GM23338 (cell line): ENCODE data around the gene TGFBRAP1. TPM values are rescaled to one million over a fixed set of nuclear protein-coding genes. Genes with fewer than 3 reads are reported as not detected.

Experiments
- ATAC-seq: fragments of 200-7000 bp; cut with Tn5 transposase; 3 replicates; pipeline ENCODE4 v1.9.1; 2020
- DNase-seq: peaks from one replicate; pipeline ENCODE4 v3.0.0-alpha.2; 2015; ENCODE audit warnings: low spot score
- H2AFZ ChIP-seq: fragments of 200-600 bp; sonication (generic); 2 replicates; pipeline ENCODE4 v1.8.0; 2016; ENCODE audit warnings: antibody characterized with exemption, mild to moderate bottlenecking, moderate library complexity
- H3F3A ChIP-seq: fragments of 200-600 bp; sonication (generic); replicated peaks from 2 replicates; pipeline ENCODE4 v1.8.0; 2017; ENCODE audit warnings: antibody characterized with exemption, mixed run types, low read depth
- H3K27ac ChIP-seq: fragments of 200-600 bp; sonication (generic); 2 replicates; pipeline ENCODE4 v1.6.1; 2016; ENCODE audit warnings: low read depth
- H3K27me3 ChIP-seq: fragments of 200-600 bp; sonication (generic); 2 replicates; pipeline ENCODE4 v1.8.0; 2016; ENCODE audit warnings: mild to moderate bottlenecking, mixed run types, moderate library complexity; ENCODE audit not compliant: insufficient read depth
- H3K36me3 ChIP-seq: fragments of 200-600 bp; sonication (generic); 2 replicates; pipeline ENCODE4 v1.8.0; 2016; ENCODE audit warnings: mild to moderate bottlenecking; ENCODE audit not compliant: insufficient read depth
- H3K4me1 ChIP-seq: fragments of 200-600 bp; sonication (generic); 2 replicates; pipeline ENCODE4 v1.8.0; 2016; ENCODE audit warnings: mild to moderate bottlenecking, moderate library complexity; ENCODE audit not compliant: insufficient read depth
- H3K4me2 ChIP-seq: fragments of 200-600 bp; sonication (generic); 2 replicates; pipeline ENCODE4 v1.7.1; 2017; ENCODE audit warnings: mixed run types
- H3K4me3 ChIP-seq: fragments of 200-600 bp; sonication (generic); 2 replicates; pipeline ENCODE4 v1.6.1; 2016; ENCODE audit warnings: mixed run types
- H3K79me2 ChIP-seq: fragments of 200-600 bp; sonication (generic); replicated peaks from 2 replicates; pipeline ENCODE4 v1.8.0; 2017; ENCODE audit warnings: mild to moderate bottlenecking; ENCODE audit not compliant: insufficient read depth
- H3K9me2 ChIP-seq: fragments of 200-600 bp; sonication (generic); 2 replicates; pipeline ENCODE4 v1.8.0; 2017; ENCODE audit not compliant: insufficient read depth
- H4K20me1 ChIP-seq: fragments of 200-600 bp; sonication (generic); replicated peaks from 2 replicates; pipeline ENCODE4 v1.8.0; 2017; ENCODE audit warnings: mild to moderate bottlenecking; ENCODE audit not compliant: insufficient read depth
- H3K27ac Mint-ChIP-seq: 2 replicates; pipeline ENCODE4 v1.8.0; 2020; ENCODE audit warnings: inconsistent platforms, mild to moderate bottlenecking, moderate library complexity, mixed read lengths
- H3K27me3 Mint-ChIP-seq: 3 replicates; pipeline ENCODE4 v1.8.0; 2022; ENCODE audit warnings: low read depth, mild to moderate bottlenecking, moderate library complexity, mixed read lengths, inconsistent platforms; ENCODE audit not compliant: insufficient read depth, poor library complexity
- H3K36me3 Mint-ChIP-seq: 3 replicates; pipeline ENCODE4 v1.8.0; 2021; ENCODE audit warnings: low read depth, mild to moderate bottlenecking, inconsistent platforms, moderate library complexity, mixed read lengths
- H3K4me1 Mint-ChIP-seq: 3 replicates; pipeline ENCODE4 v1.8.0; 2020; ENCODE audit warnings: mild to moderate bottlenecking, inconsistent platforms, mixed read lengths
- H3K4me3 Mint-ChIP-seq: 3 replicates; pipeline ENCODE4 v1.8.0; 2021; ENCODE audit warnings: moderate library complexity, mild to moderate bottlenecking, inconsistent platforms, mixed read lengths
- H3K9me3 Mint-ChIP-seq: 3 replicates; pipeline ENCODE4 v1.8.0; 2020; ENCODE audit warnings: moderate library complexity, mild to moderate bottlenecking, inconsistent platforms, mixed read lengths
- CTCF ChIP-seq, 2 experiments: fragments of 200-600 bp in 1 of 2; sonication (generic) in 1 of 2; conservative IDR thresholded peaks; 2 replicates each; pipeline versions ENCODE4 v1.5.1 to v1.6.1; 2016 to 2017; ENCODE audit warnings: antibody characterized with exemption in 2 of 2, low read depth in 2 of 2, mild to moderate bottlenecking in 2 of 2, moderate library complexity in 1 of 2
- JUNB ChIP-seq: IDR thresholded peaks from one replicate; pipeline ENCODE4 v1.6.1; 2016; ENCODE audit warnings: antibody characterized with exemption; ENCODE audit not compliant: unreplicated experiment
- NANOG ChIP-seq: IDR thresholded peaks from 2 replicates; pipeline ENCODE4 v1.6.1; 2016; ENCODE audit warnings: antibody characterized with exemption, borderline replicate concordance
- POLR2AphosphoS5 ChIP-seq: IDR thresholded peaks from 2 replicates; pipeline ENCODE4 v1.6.1; 2016; ENCODE audit warnings: antibody characterized with exemption, low read depth
- REST ChIP-seq: IDR thresholded peaks from one replicate; pipeline ENCODE4 v1.6.1; 2018; ENCODE audit warnings: antibody characterized with exemption; ENCODE audit not compliant: unreplicated experiment
- STAT1 ChIP-seq: IDR thresholded peaks from one replicate; pipeline ENCODE4 v1.6.1; 2016; ENCODE audit warnings: antibody characterized with exemption; ENCODE audit not compliant: unreplicated experiment
- polyA plus RNA-seq: library from polyadenylated mRNA; unstranded; fragments of >200 nt; fragmentation: Nextera tagmentation; extraction: Ambion mirVana; gene quantifications from 2 replicates; pipeline ENCODE4 v1.2.1, GENCODE V29; 2016
- total RNA-seq: library from RNA; depleted of rRNA; stranded (reverse); fragments of >200 nt; shearing (Covaris generic); gene quantifications from 2 replicates; pipeline ENCODE4 v1.2.3, GENCODE V29; 2014

Gene TGFBRAP1
- total and polyA plus RNA-seq, 2 experiments from 2014 or later, result 6.3 to 23.5 TPM

GRCh38 chr2:105307146-105307545, 22.4 kb downstream of the TGFBRAP1 start (continued):
- TF ChIP-seq POLR2AphosphoS5 (no peak), JUNB (no peak), NANOG (no peak), REST (no peak), STAT1 (no peak)

DNA sequence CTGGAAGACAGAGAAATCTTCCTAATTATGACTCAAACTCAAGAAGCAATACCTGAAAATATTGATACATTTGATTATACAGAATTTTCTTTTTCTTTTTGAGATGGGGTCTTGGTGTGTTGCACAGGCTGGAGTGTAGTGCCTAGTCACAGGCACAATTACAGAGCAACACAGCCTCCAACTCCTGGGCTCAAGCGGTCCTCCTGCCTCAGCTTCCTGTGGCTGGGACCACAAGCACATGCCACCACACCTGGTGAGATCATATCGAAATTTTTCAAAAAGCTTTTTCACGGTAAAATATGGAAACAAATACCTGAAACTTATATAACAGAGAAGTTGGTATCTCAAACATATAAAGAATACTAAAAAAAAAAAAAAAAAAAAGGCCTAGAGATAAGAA, 27.9 kb downstream of the TGFBRAP1 start:
- peaks cover 2% of the 10 kb centered on the region for H3K27me3 Mint-ChIP-seq
- Histone ChIP-seq H3K27ac (no peak overlapping the region), H3K4me1 (no peaks in the 10 kb centered on the region), H2AFZ (no peak overlapping the region), H3K36me3 (peaks cover 8% of the 10 kb centered on the region; the same call in 1 of the 2 replicates), H4K20me1 (peaks cover 5% of the 10 kb centered on the region; the same call in 1 of the 2 replicates), H3K9me2 (no peaks in the 10 kb centered on the region), H3K4me2 (no peak overlapping the region), H3K27me3 (no peaks in the 10 kb centered on the region), H3F3A (no peaks in the 10 kb centered on the region), H3K4me3 (no peak overlapping the region), H3K79me2 (peaks cover 14% of the 10 kb centered on the region)
- no peaks in the 10 kb centered on the region for H3K4me1 Mint-ChIP-seq
- DNase-seq (no peak), ATAC-seq (no peak)
- H3K4me3 Mint-ChIP-seq, result no peak overlapping the region
- no peak overlapping the region for H3K27ac Mint-ChIP-seq
- H3K9me3 Mint-ChIP-seq, result no peaks in the 10 kb centered on the region
- TF ChIP-seq POLR2AphosphoS5, result no peak
- no peak for TF ChIP-seq STAT1
- peaks cover 18% of the 10 kb centered on the region for H3K36me3 Mint-ChIP-seq

DNA sequence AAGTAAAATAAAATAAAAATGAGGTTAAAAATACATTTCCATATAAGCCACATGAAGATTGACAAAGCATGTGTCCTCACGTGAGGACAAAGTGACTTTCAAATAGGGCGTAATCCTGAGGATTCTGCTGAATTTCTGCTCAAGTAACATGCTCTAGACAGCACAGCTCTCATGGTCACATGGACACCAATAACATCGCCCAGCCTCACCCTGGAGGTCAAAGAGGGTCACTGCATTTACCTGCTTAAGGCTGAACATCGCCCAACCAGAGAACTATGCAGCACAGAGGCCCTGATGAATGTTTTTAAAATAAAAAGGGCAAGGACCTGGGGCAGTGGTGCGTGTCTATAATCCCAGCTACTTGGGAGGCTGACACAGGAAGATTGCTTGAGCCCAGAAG, 30.2 kb downstream of the TGFBRAP1 start:
- peaks cover 10% of the 10 kb centered on the region for H3K79me2 ChIP-seq
- no peak overlapping the region for H3K4me3 ChIP-seq
- no peak overlapping the region for H3K27ac ChIP-seq
- H3K9me3 Mint-ChIP-seq, result no peaks in the 10 kb centered on the region
- peaks cover 27% of the 10 kb centered on the region for H3K36me3 Mint-ChIP-seq
- peaks cover 8% of the 10 kb centered on the region; the same call in 1 of the 2 replicates for H3K36me3 ChIP-seq
- ATAC-seq (peak; percentile 94), DNase-seq (peak; percentile 69)
- H3K4me3 Mint-ChIP-seq, result no peak overlapping the region
- TF ChIP-seq CTCF (conservative IDR thresholded peaks at IDR 0.05; ENCODE audit: low read depth in 2 of 2) (peak; percentile 33 to 50), STAT1 (no peak)
- no peaks in the 10 kb centered on the region for H3K9me2 ChIP-seq
- H3F3A ChIP-seq, result no peaks in the 10 kb centered on the region
- no peaks in the 10 kb centered on the region for H3K4me1 ChIP-seq
- H3K27me3 Mint-ChIP-seq, result peaks cover 3% of the 10 kb centered on the region
- no peaks in the 10 kb centered on the region for H3K27me3 ChIP-seq
- H3K27ac Mint-ChIP-seq, result no peak overlapping the region
- no peak overlapping the region for H3K4me2 ChIP-seq
- peaks cover 2% of the 10 kb centered on the region; the same call in 1 of the 3 replicates for H3K4me1 Mint-ChIP-seq
- H4K20me1 ChIP-seq, result peaks cover 5% of the 10 kb centered on the region; the same call in 1 of the 2 replicates
- H2AFZ ChIP-seq, result no peak overlapping the region
